ENCODE results near the gene EEF1AKMT3.

The EEF1AKMT3 gene

GRCh38 chr12:57732726-57733593 is 39.5 kb upstream of the EEF1AKMT3 start:
- Histone ChIP-seq H3K9me3 (no peaks in the 10 kb centered on the region), H3K4me1 (peaks cover 7 to 28% (median 22%) of the 10 kb centered on the region in 4 donors), H3K27ac (no peak overlapping the region), H3K27me3 (peaks cover 8 to 62% of the 10 kb centered on the region in 2 donors), H3K4me3 (no peak overlapping the region), H3K36me3 (no peaks in the 10 kb centered on the region)
- no peak for TF ChIP-seq CTCF (IDR thresholded peaks at IDR 0.05)
- intact Hi-C loops (cut with DNase I; ENCODE audit: low total_unique reads) = no loop called here
- DNase-seq = no peak

GRCh38 chr12:57733928-57734327 is 38.5 kb upstream of the EEF1AKMT3 start:
- Histone ChIP-seq H3K36me3 (no peaks in the 10 kb centered on the region), H3K4me1 (peaks cover 15 to 38% (median 32%) of the 10 kb centered on the region in 4 donors), H3K4me3 (no peak overlapping the region), H3K27me3 (peaks cover 8 to 71% of the 10 kb centered on the region in 2 donors), H3K27ac (no peak overlapping the region), H3K9me3 (no peaks in the 10 kb centered on the region)
- intact Hi-C loops (cut with DNase I; ENCODE audit: low total_unique reads) = no loop called here
- DNase-seq = no peak
- no peak for TF ChIP-seq CTCF (IDR thresholded peaks at IDR 0.05)

- H3K36me3 ChIP-seq = no peaks in the 10 kb centered on the region
- H3K4me3 ChIP-seq = no peak overlapping the region
- intact Hi-C loops (cut with DNase I; ENCODE audit: low total_unique reads) = no loop called here
- no peak overlapping the region for H3K27ac ChIP-seq
- H3K4me1 ChIP-seq = peaks cover 15 to 41% (median 35%) of the 10 kb centered on the region in 4 donors
- peaks cover 8 to 78% of the 10 kb centered on the region in 2 donors for H3K27me3 ChIP-seq
- H3K9me3 ChIP-seq = no peaks in the 10 kb centered on the region
- no peak for TF ChIP-seq CTCF (IDR thresholded peaks at IDR 0.05)
- DNase-seq = no peak
Measured at GRCh38 chr12:57734591-57734990, 37.8 kb upstream of the EEF1AKMT3 start.

GRCh38 chr12:57735198-57735855 is 37.1 kb upstream of the EEF1AKMT3 start:
- Histone ChIP-seq H3K4me1 (peaks cover 15 to 41% (median 35%) of the 10 kb centered on the region in 4 donors), H3K36me3 (no peaks in the 10 kb centered on the region), H3K27ac (no peak overlapping the region), H3K27me3 (peaks cover 8 to 85% of the 10 kb centered on the region in 2 donors), H3K9me3 (no peaks in the 10 kb centered on the region), H3K4me3 (no peak overlapping the region)
- no peak for TF ChIP-seq CTCF (IDR thresholded peaks at IDR 0.05)
- intact Hi-C loops (cut with DNase I; ENCODE audit: low total_unique reads) = no loop called here
- no peak for DNase-seq

GRCh38 chr12:57735952-57736740 is 36.3 kb upstream of the EEF1AKMT3 start:
- DNase-seq = no peak
- peak overlapping the region in 1 of 2 donors; percentile 19 for H3K4me3 ChIP-seq
- TF ChIP-seq CTCF (IDR thresholded peaks at IDR 0.05) = peak in 1 of 2 experiments; percentile 6
- H3K9me3 ChIP-seq = no peaks in the 10 kb centered on the region
- H3K4me1 ChIP-seq = peaks cover 15 to 41% (median 35%) of the 10 kb centered on the region in 4 donors
- peaks cover 8 to 93% of the 10 kb centered on the region in 2 donors for H3K27me3 ChIP-seq
- H3K27ac ChIP-seq = no peak overlapping the region
- no peaks in the 10 kb centered on the region for H3K36me3 ChIP-seq
- intact Hi-C loops (cut with DNase I; ENCODE audit: low total_unique reads) = no loop called here
